Colonic mucosa (tissue), 4 donors: Measurements from ENCODE around the gene GALNT16. TPM values are rescaled to one million over a fixed set of nuclear protein-coding genes. Genes with fewer than 3 reads are reported as not detected.

Experiments used
- DNase-seq: peaks from one replicate; pipeline ENCODE4 v3.0.0-alpha.2; 2020
- H3K27ac ChIP-seq: fragments of 200-600 bp; one replicate; pipeline ENCODE4 v1.8.0; 2021
- H3K27me3 ChIP-seq: fragments of 200-600 bp; one replicate; pipeline ENCODE4 v1.8.0; 2021
- H3K36me3 ChIP-seq: fragments of 200-600 bp; one replicate; pipeline ENCODE4 v1.8.0; 2021
- H3K4me1 ChIP-seq: fragments of 200-600 bp; one replicate; pipeline ENCODE4 v1.8.0; 2021; ENCODE audit warnings: mild to moderate bottlenecking
- H3K4me3 ChIP-seq: fragments of 200-600 bp; one replicate; pipeline ENCODE4 v1.8.0; 2021
- H3K9ac ChIP-seq, 2 donors: one replicate each; pipeline ENCODE4 v1.7.0; 2013; ENCODE audit warnings: control low read depth in 2 of 2, low read depth in 2 of 2, low read length in 2 of 2
- H3K9me3 ChIP-seq: fragments of 200-600 bp; one replicate; pipeline ENCODE4 v1.8.0; 2021
- CTCF ChIP-seq: fragments of 200-600 bp; IDR thresholded peaks from one replicate; pipeline ENCODE4 v1.8.0; 2022; ENCODE audit warnings: antibody characterized with exemption, mild to moderate bottlenecking
- intact Hi-C: fragments of 100-400 bp; cut with DNase I; formaldehyde crosslinking; loops from one replicate; pipeline ENCODE4 v1.14.1; 2022
- total RNA-seq, 2 donors: library from RNA; stranded (reverse); fragmentation: NEBNext Ultra II Directional in 1 of 2; extraction: Animal tissue kit (Norgen Biotek cat#: 25700) in 1 of 2; gene quantifications; one replicate each; pipeline ENCODE4 v1.2.1, GENCODE V29; 2021
- donor health status: healthy.
- donor health status: DM: no; HTN: no; CAD: no.
- donor health status: DM: no; HTN: no; CAD: no.

The GALNT16 gene
- total RNA-seq, 2 donors from 2014 or later = 0.22 to 1.6 TPM

DNA sequence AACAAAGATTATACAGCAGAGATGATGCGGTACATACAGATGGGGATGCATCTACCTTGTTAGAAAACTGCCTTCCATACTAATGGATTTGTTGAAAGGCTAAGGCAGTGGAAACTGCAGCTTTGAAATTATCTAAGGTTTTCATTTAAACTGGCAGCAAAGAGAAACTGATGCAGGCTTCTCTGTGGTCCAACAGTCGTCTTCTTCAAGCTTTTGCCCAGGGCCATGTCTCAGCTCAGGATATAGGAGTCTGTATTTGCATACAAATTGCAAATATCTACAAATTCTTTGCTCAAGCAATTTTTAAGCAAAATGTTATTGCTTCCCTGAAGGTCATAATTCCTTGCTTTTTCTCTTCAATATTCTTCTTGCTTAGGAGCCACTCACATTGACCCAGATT lies 104.4 kb downstream of the GALNT16 start:
- Histone ChIP-seq H3K9ac (no peak overlapping the region), H3K4me1 (no peaks in the 10 kb centered on the region), H3K9me3 (no peaks in the 10 kb centered on the region), H3K27me3 (no peaks in the 10 kb centered on the region), H3K27ac (no peak overlapping the region), H3K36me3 (no peaks in the 10 kb centered on the region), H3K4me3 (no peak overlapping the region)
- DNase-seq = no peak
- intact Hi-C loops = no loop called here
- TF ChIP-seq CTCF = no peak

DNA sequence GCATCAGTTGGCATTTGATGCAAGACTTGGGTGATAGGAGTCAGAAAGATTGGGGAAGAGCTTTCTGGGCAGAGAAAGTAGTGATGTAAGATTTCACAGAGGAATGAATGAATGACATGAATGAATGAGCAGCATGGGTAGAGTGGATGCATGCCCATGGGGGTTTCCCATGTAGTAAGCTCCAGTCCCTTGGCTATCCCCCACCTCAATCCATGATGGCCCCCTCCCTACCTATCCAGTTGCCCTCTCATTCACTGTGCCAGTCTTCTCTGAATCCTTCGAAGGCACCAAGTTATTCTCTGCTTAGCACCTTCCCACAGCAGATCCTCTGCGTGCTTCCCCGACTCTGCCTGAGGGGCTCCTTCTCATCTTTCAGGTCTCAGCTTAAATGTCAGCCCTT lies 106.1 kb downstream of the GALNT16 start:
- H3K36me3 ChIP-seq = no peaks in the 10 kb centered on the region
- no peaks in the 10 kb centered on the region for H3K9me3 ChIP-seq
- H3K27ac ChIP-seq = no peak overlapping the region
- no peak for DNase-seq
- H3K4me1 ChIP-seq = no peaks in the 10 kb centered on the region
- intact Hi-C loops = no loop called here
- no peak for TF ChIP-seq CTCF
- no peak overlapping the region for H3K9ac ChIP-seq
- no peaks in the 10 kb centered on the region for H3K27me3 ChIP-seq
- H3K4me3 ChIP-seq = no peak overlapping the region

GRCh38 chr14:69366761-69367160 lies 106.8 kb downstream of the GALNT16 start:
- no peak for DNase-seq
- no peak for TF ChIP-seq CTCF
- H3K27ac ChIP-seq = no peak overlapping the region
- intact Hi-C loops = no loop called here
- H3K4me3 ChIP-seq = no peak overlapping the region
- H3K9ac ChIP-seq = no peak overlapping the region
- H3K27me3 ChIP-seq = no peaks in the 10 kb centered on the region
- H3K36me3 ChIP-seq = no peaks in the 10 kb centered on the region
- no peaks in the 10 kb centered on the region for H3K4me1 ChIP-seq
- no peaks in the 10 kb centered on the region for H3K9me3 ChIP-seq

- Histone ChIP-seq H3K9ac (no peak overlapping the region), H3K4me1 (no peaks in the 10 kb centered on the region), H3K36me3 (no peaks in the 10 kb centered on the region), H3K9me3 (no peaks in the 10 kb centered on the region), H3K27ac (no peak overlapping the region), H3K4me3 (no peak overlapping the region), H3K27me3 (no peaks in the 10 kb centered on the region)
- intact Hi-C loops = no loop called here
- TF ChIP-seq CTCF = no peak
- no peak for DNase-seq
Measured at GRCh38 chr14:69368381-69368780, 108.4 kb downstream of the GALNT16 start.

- no peak overlapping the region for H3K27ac ChIP-seq
- H3K9me3 ChIP-seq = no peaks in the 10 kb centered on the region
- no peaks in the 10 kb centered on the region for H3K4me1 ChIP-seq
- intact Hi-C loops = no loop called here
- H3K9ac ChIP-seq = no peak overlapping the region
- H3K36me3 ChIP-seq = no peaks in the 10 kb centered on the region
- no peak for TF ChIP-seq CTCF
- no peak overlapping the region for H3K4me3 ChIP-seq
- H3K27me3 ChIP-seq = no peaks in the 10 kb centered on the region
- no peak for DNase-seq
Measured at GRCh38 chr14:69370061-69370460, 110.1 kb downstream of the GALNT16 start.

- H3K4me1 ChIP-seq = no peaks in the 10 kb centered on the region
- no peaks in the 10 kb centered on the region for H3K27me3 ChIP-seq
- no peaks in the 10 kb centered on the region for H3K36me3 ChIP-seq
- H3K9ac ChIP-seq = no peak overlapping the region
- no peak for DNase-seq
- intact Hi-C loops = no loop called here
- H3K4me3 ChIP-seq = no peak overlapping the region
- no peak for TF ChIP-seq CTCF
- no peak overlapping the region for H3K27ac ChIP-seq
- H3K9me3 ChIP-seq = no peaks in the 10 kb centered on the region
Measured at GRCh38 chr14:69372146-69372545, 112.2 kb downstream of the GALNT16 start.
